H7 (cell line): Measurements from ENCODE around the gene HIGD1C. TPM values are rescaled to one million over a fixed set of nuclear protein-coding genes. Genes with fewer than 3 reads are reported as not detected.

Experiments
- DNase-seq: peaks from one replicate; pipeline ENCODE4 v3.0.0; 2012
- H3K27me3 ChIP-seq: 2 replicates; pipeline ENCODE4 v1.6.0; 2011; ENCODE audit warnings: mild to moderate bottlenecking, low read length; ENCODE audit not compliant: control insufficient read depth, insufficient read depth
- H3K36me3 ChIP-seq: replicated peaks from 2 replicates; pipeline ENCODE4 v1.5.1; 2011; ENCODE audit warnings: low read length; ENCODE audit not compliant: control insufficient read depth, insufficient read depth
- H3K4me3 ChIP-seq: 2 replicates; pipeline ENCODE4 v1.5.1; 2011; ENCODE audit warnings: low read depth, mild to moderate bottlenecking, control low read depth, low read length, moderate library complexity; ENCODE audit not compliant: insufficient read depth
- total RNA-seq: library from RNA; depleted of rRNA; stranded (reverse); fragments of >200 nt; shearing (Covaris generic); gene quantifications from 2 replicates; pipeline ENCODE4 v1.2.3, GENCODE V29; 2014

The HIGD1C gene
- total RNA-seq, 1 experiment from 2014 or later, result not detected

DNA sequence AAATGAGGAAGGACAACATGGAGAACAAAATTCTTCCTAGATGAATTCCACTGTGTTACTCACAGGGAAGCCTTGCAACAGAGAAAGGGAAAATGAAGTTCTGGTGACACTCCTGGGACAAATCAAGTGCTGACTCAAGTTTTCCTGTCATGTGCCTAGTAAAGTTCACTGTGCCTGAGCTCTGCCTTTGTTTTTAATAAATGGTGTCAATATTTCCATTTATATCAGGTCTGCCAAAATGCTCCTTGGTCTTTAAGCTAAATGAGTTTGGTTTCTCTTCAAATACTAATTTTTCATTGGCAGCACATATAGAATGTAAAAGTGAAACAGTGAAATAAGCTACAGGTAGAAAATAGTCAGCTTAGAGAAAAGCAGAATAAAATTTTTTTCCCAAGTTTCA, 33.0 kb downstream of the HIGD1C start:
- Histone ChIP-seq H3K27me3 (no peaks in the 10 kb centered on the region), H3K36me3 (peaks cover 9% of the 10 kb centered on the region), H3K4me3 (no peak overlapping the region)
- DNase-seq, result no peak

DNA sequence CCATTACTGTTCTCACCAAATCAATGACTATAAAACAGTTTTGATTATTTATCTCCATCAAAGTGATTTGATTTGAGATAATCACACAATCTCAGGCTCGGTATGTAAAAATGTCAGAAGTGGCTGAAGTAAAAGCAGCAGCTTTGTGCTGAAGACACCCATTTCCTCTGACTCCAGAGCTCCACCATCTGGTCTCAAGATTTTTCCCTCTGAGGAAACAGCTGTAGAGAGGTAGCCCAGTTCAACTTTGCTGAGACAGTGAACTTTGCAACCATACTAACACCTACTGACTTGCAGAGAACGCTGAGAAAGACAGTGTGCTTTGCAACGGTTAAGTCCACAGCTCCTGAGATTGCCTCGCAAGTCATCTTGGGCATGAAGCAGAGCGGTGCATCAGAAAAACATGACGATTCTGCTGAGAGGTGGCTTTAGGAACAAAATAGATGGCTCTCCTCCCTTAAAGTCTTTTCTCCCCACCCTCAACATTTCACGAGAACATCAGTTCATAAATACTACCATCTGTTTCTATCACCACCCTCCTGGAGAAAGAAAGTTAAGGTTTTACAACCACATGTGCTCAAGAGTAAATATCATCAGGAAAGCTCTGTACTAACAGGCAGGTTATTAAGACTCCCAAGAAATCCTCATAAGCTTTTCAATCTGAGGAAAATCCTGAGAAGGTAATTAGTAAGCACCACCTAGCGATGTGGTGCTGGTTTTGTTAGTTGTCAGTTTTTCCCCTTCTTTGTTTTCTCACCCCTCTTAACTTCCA, 34.8 kb downstream of the HIGD1C start:
- DNase-seq, result peak; percentile 48
- peaks cover 22% of the 10 kb centered on the region for H3K36me3 ChIP-seq
- no peaks in the 10 kb centered on the region for H3K27me3 ChIP-seq
- H3K4me3 ChIP-seq, result no peak overlapping the region

DNA sequence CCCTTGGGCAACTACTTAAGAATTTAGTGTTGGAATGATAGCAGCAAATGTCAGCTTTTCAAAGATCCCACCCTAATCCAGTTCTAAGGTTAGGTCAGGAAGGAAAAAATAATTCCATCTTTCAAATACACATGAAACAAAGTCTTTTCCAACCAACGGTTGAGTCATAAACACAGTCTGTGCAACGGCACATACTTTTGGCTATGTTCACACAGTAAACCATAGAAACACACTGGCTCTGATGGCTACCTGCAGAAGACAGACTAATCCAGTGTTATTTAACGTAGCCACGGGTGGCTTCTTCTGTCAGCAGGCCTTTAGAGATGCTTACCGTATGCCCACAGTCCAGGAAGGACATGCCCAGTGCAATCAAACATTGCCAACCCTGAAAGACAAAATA, 35.7 kb downstream of the HIGD1C start:
- no peaks in the 10 kb centered on the region for H3K27me3 ChIP-seq
- H3K36me3 ChIP-seq, result peaks cover 27% of the 10 kb centered on the region
- no peak overlapping the region for H3K4me3 ChIP-seq
- no peak for DNase-seq

DNA sequence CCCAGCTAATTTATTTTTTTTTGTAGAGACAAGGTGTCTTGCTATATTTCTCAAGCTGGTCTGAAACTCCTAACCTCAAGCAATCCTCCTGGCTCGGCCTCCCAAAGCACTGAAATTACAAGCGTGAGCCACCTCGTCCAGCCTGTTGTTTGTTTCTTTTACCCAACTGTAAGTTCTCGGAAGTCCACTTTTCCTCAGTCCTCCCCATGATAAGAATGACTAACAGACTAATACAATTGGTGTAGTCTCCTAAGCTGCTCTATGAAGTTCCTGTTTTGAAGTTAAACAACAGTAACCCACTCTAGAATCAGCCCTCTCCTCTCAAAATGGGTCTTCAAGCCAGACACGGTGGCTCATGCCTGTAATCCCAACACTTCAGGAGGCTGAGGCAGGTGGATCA, 36.5 kb downstream of the HIGD1C start:
- peaks cover 29% of the 10 kb centered on the region for H3K36me3 ChIP-seq
- H3K27me3 ChIP-seq, result no peaks in the 10 kb centered on the region
- H3K4me3 ChIP-seq, result no peak overlapping the region
- no peak for DNase-seq

DNA sequence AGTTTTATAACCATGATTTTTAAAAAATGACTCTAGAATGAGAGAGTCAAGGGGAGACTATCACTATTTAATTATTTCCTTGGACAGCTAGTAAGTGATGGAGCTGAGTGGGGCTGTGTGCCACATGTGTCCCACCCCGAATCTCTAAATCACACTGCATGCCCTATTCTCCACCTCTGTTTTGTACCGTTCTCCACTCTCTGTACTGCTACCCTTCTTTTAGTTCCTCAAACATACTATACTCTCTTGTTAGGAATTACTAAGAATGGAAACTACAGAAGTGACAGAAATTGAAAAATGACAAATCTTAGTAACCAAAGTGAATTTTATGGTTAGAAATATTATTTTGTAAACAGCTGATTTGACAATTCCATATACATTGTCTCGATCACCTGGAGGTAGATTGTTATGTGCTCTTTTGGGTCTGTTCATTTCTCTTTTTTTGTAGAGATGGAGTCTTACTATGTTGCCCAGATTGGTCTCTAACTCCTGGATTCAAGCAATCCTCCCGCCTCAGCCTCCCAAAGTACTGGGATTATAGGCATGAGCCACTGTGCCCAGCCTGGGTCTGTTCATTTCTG, 37.9 kb downstream of the HIGD1C start:
- peaks cover 31% of the 10 kb centered on the region for H3K36me3 ChIP-seq
- H3K4me3 ChIP-seq, result no peak overlapping the region
- H3K27me3 ChIP-seq, result no peaks in the 10 kb centered on the region
- DNase-seq, result no peak

DNA sequence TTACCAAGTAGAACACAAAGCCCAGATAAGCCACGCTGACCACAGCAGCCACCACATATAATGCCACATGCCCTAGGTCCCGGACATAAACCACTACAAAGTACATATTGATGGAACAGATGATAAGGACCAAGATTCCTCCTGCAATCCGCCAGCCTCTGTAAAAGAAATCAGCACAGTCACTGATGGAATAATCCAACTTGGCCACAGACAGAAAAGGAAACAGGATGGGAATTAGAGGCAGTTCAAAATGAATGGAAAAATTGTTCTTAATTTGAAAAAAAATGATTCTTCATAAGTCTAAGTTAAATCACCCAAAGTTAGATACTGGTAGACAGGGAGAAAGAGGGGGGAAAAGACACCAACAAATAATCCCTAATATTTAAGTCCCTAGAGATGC, 38.4 kb downstream of the HIGD1C start:
- Histone ChIP-seq H3K27me3 (no peaks in the 10 kb centered on the region), H3K36me3 (peaks cover 33% of the 10 kb centered on the region), H3K4me3 (no peak overlapping the region)
- no peak for DNase-seq

DNA sequence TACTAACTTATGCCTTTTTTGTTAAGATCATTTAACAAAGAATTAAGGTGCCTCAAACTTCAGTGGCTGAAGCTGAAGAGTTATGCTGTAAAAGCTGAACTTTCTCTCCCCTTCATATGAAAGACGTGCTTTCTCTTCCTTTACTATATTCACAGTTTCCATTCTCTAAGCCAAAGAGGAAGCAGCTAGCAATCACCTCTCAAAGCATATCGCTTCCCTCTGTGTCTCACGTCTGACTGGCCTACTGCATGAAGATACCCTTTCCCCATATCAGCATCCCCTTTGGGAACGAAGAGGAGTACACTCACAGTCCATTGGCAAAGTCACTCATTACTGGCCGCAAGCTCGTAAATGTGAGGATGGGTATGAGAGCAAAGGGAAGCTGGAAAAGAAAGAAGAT, 38.9 kb downstream of the HIGD1C start:
- Histone ChIP-seq H3K36me3 (peaks cover 36% of the 10 kb centered on the region), H3K4me3 (no peak overlapping the region), H3K27me3 (no peaks in the 10 kb centered on the region)
- DNase-seq, result no peak

DNA sequence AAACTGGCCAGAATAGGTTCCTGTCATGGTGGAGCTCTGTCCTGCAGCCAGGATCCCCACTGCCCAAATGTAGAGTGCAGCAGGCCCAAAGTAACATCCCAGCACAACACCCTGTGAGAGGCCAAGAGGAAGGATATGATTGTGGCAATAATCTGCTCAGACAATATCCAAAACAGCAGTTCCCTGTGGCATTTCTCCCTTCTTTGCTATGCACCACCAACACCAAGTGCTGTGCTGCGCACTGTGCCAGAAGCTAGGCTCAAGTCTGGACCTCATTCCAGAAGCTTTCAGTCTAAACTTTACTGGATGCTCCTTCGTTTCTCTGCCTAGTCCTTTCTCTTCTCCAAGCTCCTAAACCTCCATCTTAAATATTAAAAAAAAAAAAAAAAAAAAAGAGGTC, 40.5 kb downstream of the HIGD1C start:
- Histone ChIP-seq H3K36me3 (peaks cover 38% of the 10 kb centered on the region), H3K27me3 (no peaks in the 10 kb centered on the region), H3K4me3 (no peak overlapping the region)
- no peak for DNase-seq

DNA sequence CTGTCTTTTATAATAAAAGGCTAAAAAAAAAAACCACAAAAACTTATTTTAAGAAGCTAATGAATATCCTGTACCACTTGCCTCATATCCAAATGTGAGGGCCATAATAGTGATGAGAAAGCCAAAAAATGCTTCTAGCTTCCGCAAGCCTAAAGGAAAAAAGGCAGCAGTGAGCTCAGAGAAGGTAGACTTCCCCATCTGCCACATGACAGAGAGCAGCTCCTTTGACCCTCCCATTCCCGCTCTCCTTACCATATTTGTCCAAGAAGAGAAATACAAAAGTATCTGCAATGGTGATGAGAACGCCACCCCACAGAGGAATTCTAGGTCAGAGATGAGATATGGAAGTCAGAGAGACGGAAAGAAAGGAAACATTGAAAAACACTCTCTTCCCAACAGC, 46.7 kb downstream of the HIGD1C start:
- H3K36me3 ChIP-seq, result peaks cover 10% of the 10 kb centered on the region
- no peak for DNase-seq
- H3K4me3 ChIP-seq, result no peak overlapping the region
- no peaks in the 10 kb centered on the region for H3K27me3 ChIP-seq

DNA sequence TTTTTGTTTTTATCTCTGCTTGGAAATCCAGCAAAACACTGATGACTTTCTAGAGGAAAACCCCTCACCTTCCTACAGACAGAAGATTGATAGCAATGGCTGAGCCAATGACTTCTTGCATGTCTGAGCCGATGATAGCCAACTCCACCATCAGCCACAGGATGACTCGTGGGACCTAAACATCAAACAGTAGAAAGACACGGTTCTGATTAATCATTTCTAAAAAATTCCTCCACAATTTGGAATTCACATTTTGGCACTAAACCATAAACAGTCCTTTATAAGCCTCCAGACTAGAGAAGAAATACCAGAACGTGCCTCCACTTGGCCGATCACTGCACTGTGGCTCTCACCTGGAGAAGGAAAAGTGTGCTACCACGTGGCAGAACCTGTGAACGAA, 47.9 kb downstream of the HIGD1C start:
- DNase-seq, result no peak
- no peaks in the 10 kb centered on the region for H3K27me3 ChIP-seq
- H3K4me3 ChIP-seq, result no peak overlapping the region
- H3K36me3 ChIP-seq, result peaks cover 11% of the 10 kb centered on the region

DNA sequence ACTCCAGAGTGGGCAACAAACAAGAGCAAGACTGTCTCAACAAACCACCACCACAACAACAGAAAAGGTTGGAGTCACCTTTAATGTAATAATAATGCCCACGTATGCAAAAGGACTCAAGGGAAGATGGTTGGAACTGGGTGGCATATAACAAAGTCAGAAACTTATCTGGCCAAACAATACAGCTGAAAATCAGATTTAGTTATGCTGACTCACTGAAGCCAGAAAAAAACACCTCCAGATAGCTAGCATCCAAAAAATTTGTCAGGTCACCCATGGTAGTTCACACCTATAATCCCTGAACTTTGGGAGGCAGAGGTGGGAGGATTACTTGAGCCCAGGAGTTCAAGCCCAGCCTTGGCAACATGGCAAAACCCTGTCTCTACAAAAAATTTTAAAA, 49.5 kb downstream of the HIGD1C start:
- no peaks in the 10 kb centered on the region for H3K27me3 ChIP-seq
- no peak for DNase-seq
- peaks cover 4% of the 10 kb centered on the region for H3K36me3 ChIP-seq
- H3K4me3 ChIP-seq, result no peak overlapping the region

DNA sequence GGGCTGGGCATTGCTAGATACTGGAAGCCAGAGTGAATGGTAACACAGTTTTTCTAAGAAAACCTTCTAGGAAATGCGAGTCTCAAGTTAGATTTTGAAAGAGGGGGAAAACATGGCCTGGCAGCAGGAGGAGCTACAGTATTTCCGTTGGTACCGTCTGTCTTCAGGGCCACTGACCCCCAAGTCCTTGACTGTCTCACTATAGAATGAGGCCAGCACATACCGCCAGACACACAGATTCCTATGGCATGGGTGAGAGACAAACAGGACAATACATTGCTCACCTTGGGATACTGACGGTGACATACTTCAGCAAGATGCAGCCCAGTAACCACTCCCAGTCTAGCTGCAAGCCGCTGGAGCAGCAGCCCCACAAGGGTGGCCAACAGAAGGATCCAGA, 52.2 kb downstream of the HIGD1C start:
- Histone ChIP-seq H3K27me3 (no peaks in the 10 kb centered on the region), H3K4me3 (no peak overlapping the region), H3K36me3 (peaks cover 4% of the 10 kb centered on the region)
- DNase-seq, result no peak

DNA sequence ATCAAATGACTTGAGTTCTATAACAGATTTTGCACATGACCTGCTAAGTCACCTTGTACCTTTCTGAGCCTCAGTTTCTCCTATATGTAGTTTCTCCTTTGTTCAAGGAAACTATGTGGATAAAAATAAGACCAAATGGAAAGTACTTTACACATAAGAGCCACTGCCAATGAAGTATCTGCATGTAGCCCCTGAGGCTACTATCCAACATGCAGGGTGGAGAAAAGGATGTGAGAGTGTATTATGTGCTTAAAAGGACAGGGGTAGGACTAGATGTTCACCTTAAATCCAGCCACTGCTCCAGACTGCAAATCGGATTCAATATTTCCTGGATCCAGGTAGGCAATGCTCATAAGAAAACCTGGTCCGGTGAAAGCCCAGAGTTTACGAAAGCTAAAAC, 52.7 kb downstream of the HIGD1C start:
- H3K27me3 ChIP-seq, result no peaks in the 10 kb centered on the region
- no peak for DNase-seq
- H3K36me3 ChIP-seq, result peaks cover 4% of the 10 kb centered on the region
- no peak overlapping the region for H3K4me3 ChIP-seq

DNA sequence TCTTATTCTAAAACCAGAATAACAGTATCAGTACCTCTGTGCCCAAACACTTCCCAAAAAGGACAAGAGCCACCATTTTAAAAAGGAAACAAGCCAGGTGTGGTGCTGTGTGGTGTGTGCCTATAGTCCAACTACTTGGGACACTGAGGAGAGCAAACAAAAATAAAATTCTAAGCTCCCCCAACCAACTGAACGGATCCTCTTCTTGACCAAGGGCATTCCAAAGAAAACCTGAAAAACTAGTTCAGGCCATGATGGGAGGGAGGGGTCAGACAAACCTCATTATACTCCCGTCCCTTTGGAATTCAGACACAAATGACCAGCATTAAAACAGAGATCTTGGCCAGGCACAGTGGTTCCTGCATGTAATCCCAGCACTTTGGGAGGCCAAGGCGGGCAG, 53.3 kb downstream of the HIGD1C start:
- H3K27me3 ChIP-seq, result no peaks in the 10 kb centered on the region
- H3K36me3 ChIP-seq, result peaks cover 3% of the 10 kb centered on the region; the same call in 1 of the 2 replicates
- DNase-seq, result no peak
- H3K4me3 ChIP-seq, result no peak overlapping the region

DNA sequence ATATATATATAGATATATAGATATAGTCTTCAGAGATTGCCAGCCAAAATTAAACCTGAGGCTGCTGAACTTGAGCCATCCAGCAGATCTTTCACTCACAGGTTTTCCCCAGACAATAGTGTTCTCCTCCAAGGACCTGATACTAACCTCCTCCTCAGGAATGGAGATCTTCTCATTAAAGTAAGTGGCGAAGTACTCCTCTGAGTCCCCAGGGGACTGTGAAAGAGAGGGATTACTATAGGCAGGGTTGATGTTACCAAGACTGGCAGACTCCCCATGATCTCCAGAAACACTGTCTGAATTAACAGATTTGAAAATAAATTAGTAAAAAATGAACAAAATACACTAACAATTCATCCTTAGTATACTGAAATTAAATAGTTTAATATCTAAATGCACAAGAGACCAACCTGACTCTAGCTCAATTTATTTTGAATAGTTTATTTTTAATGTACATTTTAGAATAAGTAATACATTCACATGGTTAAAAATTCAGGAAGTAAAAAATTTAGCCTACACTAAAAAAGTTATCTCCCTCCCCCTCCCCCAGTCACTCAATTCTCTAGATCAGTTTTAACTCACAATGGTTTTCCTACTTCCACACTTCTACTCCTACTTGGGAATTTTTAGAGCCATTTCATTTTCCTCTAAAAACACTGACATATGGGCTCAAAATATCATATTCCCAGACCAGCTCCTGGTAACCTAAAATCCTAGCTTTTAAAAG, 56.1 kb downstream of the HIGD1C start:
- Histone ChIP-seq H3K4me3 (no peak overlapping the region), H3K27me3 (no peaks in the 10 kb centered on the region), H3K36me3 (peaks cover 3% of the 10 kb centered on the region; the same call in 1 of the 2 replicates)
- DNase-seq, result no peak
